HepG2 (cell line): ENCODE results near the gene NUDT16. TPM values are rescaled to one million over a fixed set of nuclear protein-coding genes. Genes with fewer than 3 reads are reported as not detected.

Experiments used
- AGO2 ChIP-seq: fragments of 200-400 bp; formaldehyde crosslinking; optimal IDR thresholded peaks from 2 replicates; pipeline ENCODE3; 2017; ENCODE audit warnings: mild to moderate bottlenecking, low read depth, low read length, moderate library complexity
- ATF7-NPFF ChIP-seq: sonication (generic); formaldehyde crosslinking; IDR thresholded peaks from 2 replicates; pipeline ENCODE4 v1.8.1; 2023; ENCODE audit warnings: mild to moderate bottlenecking, low read depth, missing genetic modification reagents, moderate library complexity
- CBX2 ChIP-seq, 2 experiments: fragments of 200-600 bp in 1 of 2; sonication (generic); formaldehyde crosslinking in 1 of 2; IDR thresholded peaks; 2 replicates each; pipeline versions ENCODE4 v1.7.0 to v1.8.1; 2018 to 2022; ENCODE audit warnings: low read depth in 2 of 2, low read length in 1 of 2, mild to moderate bottlenecking in 1 of 2, missing genetic modification reagents in 1 of 2
- DPF2 ChIP-seq: sonication (generic); formaldehyde crosslinking; IDR thresholded peaks from 2 replicates; pipeline ENCODE4 v1.4.0; 2020; ENCODE audit warnings: mild to moderate bottlenecking, low read depth, missing genetic modification reagents, borderline replicate concordance
- EHMT2 ChIP-seq: fragments of 200-600 bp; sonication (generic); IDR thresholded peaks from 2 replicates; pipeline ENCODE4 v1.7.0; 2017; ENCODE audit warnings: antibody characterized with exemption, low read depth, low read length, borderline replicate concordance
- FOXA1 ChIP-seq, 2 experiments: fragments of 450-650 bp in 1 of 2; sonication (generic) in 1 of 2; formaldehyde crosslinking in 1 of 2; IDR thresholded peaks; 2 replicates each; pipeline versions ENCODE4 v1.4.0 to v1.6.1; 2016 to 2020; ENCODE audit warnings: missing genetic modification reagents in 1 of 2
- HNF4A ChIP-seq: sonication (generic); formaldehyde crosslinking; IDR thresholded peaks from 2 replicates; pipeline ENCODE4 v1.4.0; 2020; ENCODE audit warnings: missing genetic modification reagents
- PCBP1 ChIP-seq: fragments of 200-400 bp; formaldehyde crosslinking; IDR thresholded peaks from 2 replicates; pipeline ENCODE4 v1.6.1; 2017; ENCODE audit warnings: mild to moderate bottlenecking, low read depth, low read length, borderline replicate concordance
- RFX3 ChIP-seq: IDR thresholded peaks from 2 replicates; pipeline ENCODE4 v1.6.1; 2016; ENCODE audit warnings: missing biosample characterization, missing genetic modification reagents
- RFXANK ChIP-seq: IDR thresholded peaks from 2 replicates; pipeline ENCODE4 v1.6.1; 2016
- SPEN ChIP-seq: sonication (generic); formaldehyde crosslinking; IDR thresholded peaks from 2 replicates; pipeline ENCODE4 v1.5.1; 2020; ENCODE audit warnings: low read depth, mild to moderate bottlenecking, missing genetic modification reagents
- TCF7 ChIP-seq: sonication (generic); IDR thresholded peaks from 2 replicates; pipeline ENCODE4 v1.6.1; 2016; ENCODE audit warnings: antibody characterized with exemption, low read depth
- ZBTB38 ChIP-seq: sonication (generic); formaldehyde crosslinking; IDR thresholded peaks from 2 replicates; pipeline ENCODE4 v1.5.1; 2020; ENCODE audit warnings: mild to moderate bottlenecking, missing genetic modification reagents
- ZC3H13 ChIP-seq: sonication (generic); formaldehyde crosslinking; IDR thresholded peaks from 2 replicates; pipeline ENCODE4 v1.8.1; 2023; ENCODE audit warnings: mild to moderate bottlenecking, missing genetic modification reagents, moderate library complexity
- ZSCAN9 ChIP-seq: IDR thresholded peaks from 2 replicates; pipeline ENCODE4 v1.6.1; 2016; ENCODE audit warnings: borderline replicate concordance
- polyA plus RNA-seq, 8 experiments: library from polyadenylated mRNA; depleted of rRNA in 3 of 8; stranded (reverse) in 7 of 8; unstranded in 1 of 8; fragments of >200 nt; fragmentation: Illumina TruSeq in 4 of 8; extraction: Trizol in 4 of 8; gene quantifications; 2 replicates each; pipeline versions ENCODE4 v1.2.1 to v1.2.3, GENCODE V29; 2011 to 2016; ENCODE audit warnings: low read depth in 4 of 8, missing spikeins in 1 of 8, mixed read lengths in 1 of 8; ENCODE audit not compliant: insufficient read depth in 1 of 8
- total RNA-seq, 5 experiments: library from RNA; depleted of rRNA; stranded (reverse); fragments of >200 nt; fragmentation: Illumina TruSeq; extraction: Trizol; gene quantifications; 2 replicates each; pipeline ENCODE4 v1.2.3, GENCODE V29; 2016; ENCODE audit warnings: low read depth in 1 of 5
- TF ChIP-seq, protein P1 (sequence below): sonication (generic); formaldehyde crosslinking; IDR thresholded peaks from 2 replicates; pipeline ENCODE4 v1.5.1; 2020; ENCODE audit warnings: mild to moderate bottlenecking, moderate library complexity, missing genetic modification reagents
- TF ChIP-seq, protein P2 (sequence below): sonication (generic); formaldehyde crosslinking; IDR thresholded peaks from 2 replicates; pipeline ENCODE4 v1.8.1; 2023; ENCODE audit warnings: missing genetic modification reagents, mild to moderate bottlenecking, borderline replicate concordance
- TF ChIP-seq, protein P3 (sequence below): sonication (generic); formaldehyde crosslinking; IDR thresholded peaks from 2 replicates; pipeline ENCODE4 v1.5.1; 2020; ENCODE audit warnings: missing genetic modification reagents, mild to moderate bottlenecking, borderline replicate concordance
- TF ChIP-seq, protein P4 (sequence below): IDR thresholded peaks from 2 replicates; pipeline ENCODE4 v1.6.1; 2016; ENCODE audit warnings: missing compliant biosample characterization, missing genetic modification reagents, borderline replicate concordance
- TF ChIP-seq, protein P5 (sequence below): sonication (generic); formaldehyde crosslinking; IDR thresholded peaks from 2 replicates; pipeline ENCODE4 v1.4.0; 2020; ENCODE audit warnings: missing genetic modification reagents, borderline replicate concordance

The NUDT16 gene
- total and polyA plus RNA-seq, 2 of the 13 experiments (the other 11 are each of a cell fraction or from before 2014, with no cell fraction given) = 5.4 to 14.8 TPM

DNA sequence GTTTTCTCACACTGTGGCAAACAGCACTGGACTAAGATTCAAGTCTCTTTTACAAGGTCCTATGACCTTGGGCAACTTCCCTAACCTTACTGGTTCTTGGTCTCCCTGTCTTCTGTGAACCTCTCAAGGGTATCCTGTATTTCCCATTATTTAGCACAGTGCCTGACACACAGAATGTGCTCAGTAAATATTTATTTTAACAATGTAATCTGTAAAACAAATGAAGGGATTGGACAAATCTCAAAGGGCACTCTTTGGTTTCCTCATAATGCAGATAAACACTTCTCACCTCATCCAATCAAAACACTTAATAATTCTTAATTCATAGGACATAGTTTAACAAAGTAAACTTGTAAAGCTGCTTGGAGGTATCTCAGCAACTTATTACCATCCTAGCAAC lies 12.8 kb downstream of the NUDT16 start (continued):
- TF ChIP-seq, protein P1, sequence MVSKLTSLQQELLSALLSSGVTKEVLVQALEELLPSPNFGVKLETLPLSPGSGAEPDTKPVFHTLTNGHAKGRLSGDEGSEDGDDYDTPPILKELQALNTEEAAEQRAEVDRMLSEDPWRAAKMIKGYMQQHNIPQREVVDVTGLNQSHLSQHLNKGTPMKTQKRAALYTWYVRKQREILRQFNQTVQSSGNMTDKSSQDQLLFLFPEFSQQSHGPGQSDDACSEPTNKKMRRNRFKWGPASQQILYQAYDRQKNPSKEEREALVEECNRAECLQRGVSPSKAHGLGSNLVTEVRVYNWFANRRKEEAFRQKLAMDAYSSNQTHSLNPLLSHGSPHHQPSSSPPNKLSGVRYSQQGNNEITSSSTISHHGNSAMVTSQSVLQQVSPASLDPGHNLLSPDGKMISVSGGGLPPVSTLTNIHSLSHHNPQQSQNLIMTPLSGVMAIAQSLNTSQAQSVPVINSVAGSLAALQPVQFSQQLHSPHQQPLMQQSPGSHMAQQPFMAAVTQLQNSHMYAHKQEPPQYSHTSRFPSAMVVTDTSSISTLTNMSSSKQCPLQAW = no peak
- TF ChIP-seq RFXANK (CRISPR knock-in tag) = no peak
- no peak for TF ChIP-seq CBX2 (IDR thresholded peaks at IDR 0.05; ENCODE audit: low read depth, low read length)
- TF ChIP-seq CBX2 (CRISPR knock-in tag; IDR thresholded peaks at IDR 0.05; ENCODE audit: low read depth) = no peak
- no peak for TF ChIP-seq ZSCAN9 (CRISPR knock-in tag)
- TF ChIP-seq SPEN (CRISPR knock-in tag) = no peak
- no peak for TF ChIP-seq RFX3 (CRISPR knock-in tag)
- peak; percentile 60 for TF ChIP-seq TCF7
- no peak for TF ChIP-seq ZC3H13 (CRISPR knock-in tag)
- TF ChIP-seq ATF7-NPFF (CRISPR knock-in tag) = no peak
- TF ChIP-seq ZBTB38 (CRISPR knock-in tag) = no peak
- no peak for TF ChIP-seq DPF2 (CRISPR knock-in tag)
- TF ChIP-seq, protein P2, sequence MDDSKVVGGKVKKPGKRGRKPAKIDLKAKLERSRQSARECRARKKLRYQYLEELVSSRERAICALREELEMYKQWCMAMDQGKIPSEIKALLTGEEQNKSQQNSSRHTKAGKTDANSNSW (CRISPR knock-in tag) = no peak
- TF ChIP-seq, protein P3, sequence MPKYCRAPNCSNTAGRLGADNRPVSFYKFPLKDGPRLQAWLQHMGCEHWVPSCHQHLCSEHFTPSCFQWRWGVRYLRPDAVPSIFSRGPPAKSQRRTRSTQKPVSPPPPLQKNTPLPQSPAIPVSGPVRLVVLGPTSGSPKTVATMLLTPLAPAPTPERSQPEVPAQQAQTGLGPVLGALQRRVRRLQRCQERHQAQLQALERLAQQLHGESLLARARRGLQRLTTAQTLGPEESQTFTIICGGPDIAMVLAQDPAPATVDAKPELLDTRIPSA (CRISPR knock-in tag) = no peak
- TF ChIP-seq FOXA1 (IDR thresholded peaks at IDR 0.05) = no peak
- TF ChIP-seq FOXA1 (CRISPR knock-in tag; IDR thresholded peaks at IDR 0.05) = peak; percentile 63
- no peak for TF ChIP-seq PCBP1
- TF ChIP-seq EHMT2 = no peak
- peak; percentile 37; the same call in 1 of the 2 replicates for TF ChIP-seq HNF4A (CRISPR knock-in tag)
- TF ChIP-seq, protein P4, sequence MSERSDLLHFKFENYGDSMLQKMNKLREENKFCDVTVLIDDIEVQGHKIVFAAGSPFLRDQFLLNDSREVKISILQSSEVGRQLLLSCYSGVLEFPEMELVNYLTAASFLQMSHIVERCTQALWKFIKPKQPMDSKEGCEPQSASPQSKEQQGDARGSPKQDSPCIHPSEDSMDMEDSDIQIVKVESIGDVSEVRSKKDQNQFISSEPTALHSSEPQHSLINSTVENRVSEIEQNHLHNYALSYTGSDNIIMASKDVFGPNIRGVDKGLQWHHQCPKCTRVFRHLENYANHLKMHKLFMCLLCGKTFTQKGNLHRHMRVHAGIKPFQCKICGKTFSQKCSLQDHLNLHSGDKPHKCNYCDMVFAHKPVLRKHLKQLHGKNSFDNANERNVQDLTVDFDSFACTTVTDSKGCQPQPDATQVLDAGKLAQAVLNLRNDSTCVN (CRISPR knock-in tag) = no peak
- TF ChIP-seq, protein P5, sequence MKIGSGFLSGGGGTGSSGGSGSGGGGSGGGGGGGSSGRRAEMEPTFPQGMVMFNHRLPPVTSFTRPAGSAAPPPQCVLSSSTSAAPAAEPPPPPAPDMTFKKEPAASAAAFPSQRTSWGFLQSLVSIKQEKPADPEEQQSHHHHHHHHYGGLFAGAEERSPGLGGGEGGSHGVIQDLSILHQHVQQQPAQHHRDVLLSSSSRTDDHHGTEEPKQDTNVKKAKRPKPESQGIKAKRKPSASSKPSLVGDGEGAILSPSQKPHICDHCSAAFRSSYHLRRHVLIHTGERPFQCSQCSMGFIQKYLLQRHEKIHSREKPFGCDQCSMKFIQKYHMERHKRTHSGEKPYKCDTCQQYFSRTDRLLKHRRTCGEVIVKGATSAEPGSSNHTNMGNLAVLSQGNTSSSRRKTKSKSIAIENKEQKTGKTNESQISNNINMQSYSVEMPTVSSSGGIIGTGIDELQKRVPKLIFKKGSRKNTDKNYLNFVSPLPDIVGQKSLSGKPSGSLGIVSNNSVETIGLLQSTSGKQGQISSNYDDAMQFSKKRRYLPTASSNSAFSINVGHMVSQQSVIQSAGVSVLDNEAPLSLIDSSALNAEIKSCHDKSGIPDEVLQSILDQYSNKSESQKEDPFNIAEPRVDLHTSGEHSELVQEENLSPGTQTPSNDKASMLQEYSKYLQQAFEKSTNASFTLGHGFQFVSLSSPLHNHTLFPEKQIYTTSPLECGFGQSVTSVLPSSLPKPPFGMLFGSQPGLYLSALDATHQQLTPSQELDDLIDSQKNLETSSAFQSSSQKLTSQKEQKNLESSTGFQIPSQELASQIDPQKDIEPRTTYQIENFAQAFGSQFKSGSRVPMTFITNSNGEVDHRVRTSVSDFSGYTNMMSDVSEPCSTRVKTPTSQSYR (CRISPR knock-in tag) = no peak
- no peak for TF ChIP-seq AGO2
